SK-N-SH (cell line): ENCODE measurements around the gene GRB10.

ENCODE experiments used
- FOXJ3 ChIP-seq: sonication (generic); formaldehyde crosslinking; IDR thresholded peaks from 2 replicates; pipeline ENCODE4 v1.5.1; 2020; ENCODE audit warnings: mild to moderate bottlenecking, missing genetic modification reagents
- GABPA ChIP-seq: IDR thresholded peaks from 2 replicates; pipeline ENCODE4 v1.4.0; 2012; ENCODE audit warnings: low read depth, mild to moderate bottlenecking
- JUND ChIP-seq: IDR thresholded peaks from 2 replicates; pipeline ENCODE4 v1.4.0; 2012
- NFIC ChIP-seq: IDR thresholded peaks from 2 replicates; pipeline ENCODE4 v1.4.0; 2012; ENCODE audit warnings: borderline replicate concordance
- POLR2AphosphoS5 ChIP-seq: IDR thresholded peaks from 2 replicates; pipeline ENCODE4 v1.6.1; 2012; ENCODE audit warnings: low read depth, low read length
- RAD21 ChIP-seq: IDR thresholded peaks from 2 replicates; pipeline ENCODE4 v1.6.1; 2012; ENCODE audit warnings: mild to moderate bottlenecking, low read length
- RFX5 ChIP-seq: IDR thresholded peaks from 2 replicates; pipeline ENCODE4 v1.6.1; 2012; ENCODE audit warnings: mild to moderate bottlenecking, improper control_type of control experiment, low read length
- SMC3 ChIP-seq: IDR thresholded peaks from 2 replicates; pipeline ENCODE4 v1.6.1; 2012; ENCODE audit warnings: low read depth, low read length, improper control_type of control experiment
- TCF12 ChIP-seq: IDR thresholded peaks from 2 replicates; pipeline ENCODE4 v1.4.0; 2012
- TF ChIP-seq, protein P1 (sequence below): fragments of 200-600 bp; sonication (generic); IDR thresholded peaks from 2 replicates; pipeline ENCODE4 v1.6.1; 2017; ENCODE audit warnings: antibody characterized with exemption, mild to moderate bottlenecking, moderate library complexity
- TF ChIP-seq, protein P2 (sequence below): IDR thresholded peaks from 2 replicates; pipeline ENCODE4 v1.4.0; 2012; ENCODE audit warnings: low read depth, borderline replicate concordance

DNA sequence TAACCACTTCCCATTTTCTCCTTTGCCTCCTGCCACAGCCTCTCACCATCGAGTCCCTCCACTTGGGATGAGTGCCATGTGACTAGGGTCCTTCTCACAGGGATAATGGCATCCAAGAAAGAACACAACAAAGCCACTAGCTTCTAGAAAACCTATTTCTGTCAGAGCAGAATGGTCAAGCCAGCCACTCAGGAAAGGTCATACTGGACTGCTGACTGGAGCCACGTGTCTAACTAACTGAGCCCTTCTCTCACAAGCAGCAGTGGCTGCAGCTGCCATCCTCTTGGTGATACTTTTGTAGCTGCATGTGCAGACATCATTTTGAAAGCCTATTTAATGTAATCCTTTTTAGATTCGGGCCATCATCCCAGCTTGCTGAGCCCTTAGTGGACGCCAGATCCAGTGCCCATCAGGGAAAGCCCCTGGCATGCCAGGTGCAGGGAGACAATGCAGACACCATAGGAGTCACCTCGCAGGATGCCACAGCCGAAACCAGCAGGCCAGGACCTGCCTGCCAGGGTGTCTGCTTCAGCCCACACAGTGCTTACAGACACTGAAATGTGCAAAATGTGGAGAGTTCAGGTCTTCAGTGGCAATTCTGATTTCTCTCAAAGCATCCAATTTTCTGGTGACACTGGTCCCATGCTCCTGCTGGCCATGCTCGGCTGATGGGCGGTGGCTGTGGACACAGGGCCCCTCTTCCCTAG, 119.1 kb downstream of the GRB10 start:
- TF ChIP-seq, protein P1, sequence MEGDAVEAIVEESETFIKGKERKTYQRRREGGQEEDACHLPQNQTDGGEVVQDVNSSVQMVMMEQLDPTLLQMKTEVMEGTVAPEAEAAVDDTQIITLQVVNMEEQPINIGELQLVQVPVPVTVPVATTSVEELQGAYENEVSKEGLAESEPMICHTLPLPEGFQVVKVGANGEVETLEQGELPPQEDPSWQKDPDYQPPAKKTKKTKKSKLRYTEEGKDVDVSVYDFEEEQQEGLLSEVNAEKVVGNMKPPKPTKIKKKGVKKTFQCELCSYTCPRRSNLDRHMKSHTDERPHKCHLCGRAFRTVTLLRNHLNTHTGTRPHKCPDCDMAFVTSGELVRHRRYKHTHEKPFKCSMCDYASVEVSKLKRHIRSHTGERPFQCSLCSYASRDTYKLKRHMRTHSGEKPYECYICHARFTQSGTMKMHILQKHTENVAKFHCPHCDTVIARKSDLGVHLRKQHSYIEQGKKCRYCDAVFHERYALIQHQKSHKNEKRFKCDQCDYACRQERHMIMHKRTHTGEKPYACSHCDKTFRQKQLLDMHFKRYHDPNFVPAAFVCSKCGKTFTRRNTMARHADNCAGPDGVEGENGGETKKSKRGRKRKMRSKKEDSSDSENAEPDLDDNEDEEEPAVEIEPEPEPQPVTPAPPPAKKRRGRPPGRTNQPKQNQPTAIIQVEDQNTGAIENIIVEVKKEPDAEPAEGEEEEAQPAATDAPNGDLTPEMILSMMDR, result no peak
- TF ChIP-seq GABPA (no peak), FOXJ3 (CRISPR knock-in tag) (no peak), JUND (no peak), TCF12 (no peak), RFX5 (no peak), RAD21 (no peak), SMC3 (no peak), NFIC (no peak), POLR2AphosphoS5 (no peak)
- TF ChIP-seq, protein P2, sequence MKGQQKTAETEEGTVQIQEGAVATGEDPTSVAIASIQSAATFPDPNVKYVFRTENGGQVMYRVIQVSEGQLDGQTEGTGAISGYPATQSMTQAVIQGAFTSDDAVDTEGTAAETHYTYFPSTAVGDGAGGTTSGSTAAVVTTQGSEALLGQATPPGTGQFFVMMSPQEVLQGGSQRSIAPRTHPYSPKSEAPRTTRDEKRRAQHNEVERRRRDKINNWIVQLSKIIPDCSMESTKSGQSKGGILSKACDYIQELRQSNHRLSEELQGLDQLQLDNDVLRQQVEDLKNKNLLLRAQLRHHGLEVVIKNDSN, result no peak
